Activated T-helper 1 cell treated with Interleukin-2 at 50 U/mL for 16 hours (primary cell): ENCODE data around the gene SPR.

Experiments used
- DNase-seq: peaks from one replicate; pipeline ENCODE4 v3.0.0-alpha.2; 2020; ENCODE audit warnings: low read depth

SPR gene

DNA sequence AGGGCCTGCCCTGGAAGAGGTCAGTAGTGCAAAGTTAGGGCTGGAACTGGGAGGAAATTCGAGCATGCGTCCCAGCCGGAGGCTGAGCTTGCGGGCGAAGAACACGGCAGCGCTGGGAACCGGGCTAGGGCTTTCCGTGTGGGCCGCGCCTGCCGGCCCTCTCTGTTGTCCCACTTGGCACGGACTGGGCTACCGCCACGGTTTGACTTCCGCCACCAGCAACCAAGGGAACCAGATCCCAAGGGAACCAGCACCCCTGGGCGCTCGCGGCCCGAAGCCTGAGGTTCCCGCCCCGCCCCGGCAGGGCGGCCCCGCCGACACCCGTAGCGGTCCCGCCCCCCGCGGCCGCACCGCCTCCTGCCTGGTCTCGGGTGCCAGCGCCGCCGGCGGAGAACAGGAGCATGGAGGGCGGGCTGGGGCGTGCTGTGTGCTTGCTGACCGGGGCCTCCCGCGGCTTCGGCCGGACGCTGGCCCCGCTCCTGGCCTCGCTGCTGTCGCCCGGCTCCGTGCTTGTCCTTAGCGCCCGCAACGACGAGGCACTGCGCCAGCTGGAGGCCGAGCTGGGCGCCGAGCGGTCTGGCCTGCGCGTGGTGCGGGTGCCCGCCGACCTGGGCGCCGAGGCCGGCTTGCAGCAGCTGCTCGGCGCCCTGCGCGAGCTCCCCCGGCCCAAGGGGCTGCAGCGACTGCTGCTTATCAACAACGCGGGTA lies at the start of gene SPR:
Gene SPR (plus strand): TSS at position 377 of the 708 bp plus-strand sequence. CDS start 25 bp downstream, at position 402.
- peak; percentile 31 for DNase-seq

DNA sequence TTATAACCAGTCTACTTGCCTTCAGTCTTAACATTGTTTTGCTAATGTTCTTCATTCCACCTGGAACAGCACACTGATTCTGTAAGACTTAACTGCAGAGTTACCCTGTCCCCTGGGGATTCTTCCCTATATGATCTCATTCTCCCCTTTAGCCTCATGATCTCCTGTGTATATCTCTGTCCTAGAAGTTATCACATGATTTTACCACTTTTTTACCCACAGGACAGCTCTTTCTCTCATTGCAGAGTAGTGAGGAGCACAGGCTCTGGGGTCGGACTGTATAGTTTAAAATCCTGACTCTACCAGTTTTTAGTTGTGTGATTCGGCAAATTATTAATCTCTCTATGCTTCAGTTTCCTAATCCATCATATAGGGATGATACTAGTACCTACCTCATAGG lies 47.1 kb upstream of the SPR start:
- no peak for DNase-seq

DNA sequence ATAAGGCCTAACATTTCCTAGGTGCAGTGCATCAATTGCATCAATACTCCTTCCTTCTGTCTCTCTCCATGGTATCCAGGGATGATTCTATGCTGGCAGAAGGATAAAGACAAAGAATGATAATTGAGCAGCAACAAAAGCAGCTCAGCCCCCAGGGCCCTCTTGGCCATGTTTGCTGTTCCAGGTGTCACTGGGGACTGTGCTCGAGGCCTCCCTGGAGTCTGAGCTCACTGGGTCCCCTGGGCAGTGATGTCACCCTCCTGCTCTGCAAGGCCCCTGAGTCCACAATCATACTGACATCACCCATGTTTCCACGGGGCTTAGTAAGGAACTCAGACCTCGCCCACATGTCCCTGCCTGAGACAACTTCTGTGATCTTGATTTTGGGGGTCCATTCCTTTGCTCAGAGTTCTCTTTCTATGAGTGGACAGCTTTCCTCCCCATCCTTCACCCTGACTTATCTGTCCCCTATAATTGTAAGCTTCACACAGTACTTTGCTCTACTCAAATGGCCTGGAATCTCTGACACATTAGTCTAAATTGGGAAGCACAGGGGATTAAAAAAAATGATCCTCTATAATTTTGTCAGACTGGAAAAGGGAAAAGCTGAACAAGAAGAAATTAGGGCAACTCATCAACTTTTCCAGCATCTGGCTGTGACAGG lies 45.6 kb upstream of the SPR start:
- no peak for DNase-seq

DNA sequence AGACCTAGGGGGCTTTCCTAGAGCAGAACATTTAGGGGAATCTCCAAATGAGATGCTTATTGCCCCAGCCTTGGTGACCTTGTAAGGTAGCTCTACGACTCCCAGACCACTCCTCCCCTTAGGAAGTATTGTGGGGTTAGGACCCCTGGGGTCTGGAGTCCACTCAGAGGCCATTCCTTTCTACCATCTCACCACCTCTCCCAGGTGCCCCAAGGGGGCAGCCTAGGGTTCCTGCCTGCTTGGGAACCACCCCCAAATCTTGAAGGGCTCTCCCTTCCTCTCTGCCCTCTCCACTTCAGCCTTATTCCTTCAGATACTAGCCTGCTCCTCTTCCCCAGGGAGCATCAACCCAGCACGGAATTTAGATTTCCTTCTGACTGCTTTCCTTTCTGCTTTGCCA lies 43.9 kb upstream of the SPR start:
- no peak for DNase-seq

DNA sequence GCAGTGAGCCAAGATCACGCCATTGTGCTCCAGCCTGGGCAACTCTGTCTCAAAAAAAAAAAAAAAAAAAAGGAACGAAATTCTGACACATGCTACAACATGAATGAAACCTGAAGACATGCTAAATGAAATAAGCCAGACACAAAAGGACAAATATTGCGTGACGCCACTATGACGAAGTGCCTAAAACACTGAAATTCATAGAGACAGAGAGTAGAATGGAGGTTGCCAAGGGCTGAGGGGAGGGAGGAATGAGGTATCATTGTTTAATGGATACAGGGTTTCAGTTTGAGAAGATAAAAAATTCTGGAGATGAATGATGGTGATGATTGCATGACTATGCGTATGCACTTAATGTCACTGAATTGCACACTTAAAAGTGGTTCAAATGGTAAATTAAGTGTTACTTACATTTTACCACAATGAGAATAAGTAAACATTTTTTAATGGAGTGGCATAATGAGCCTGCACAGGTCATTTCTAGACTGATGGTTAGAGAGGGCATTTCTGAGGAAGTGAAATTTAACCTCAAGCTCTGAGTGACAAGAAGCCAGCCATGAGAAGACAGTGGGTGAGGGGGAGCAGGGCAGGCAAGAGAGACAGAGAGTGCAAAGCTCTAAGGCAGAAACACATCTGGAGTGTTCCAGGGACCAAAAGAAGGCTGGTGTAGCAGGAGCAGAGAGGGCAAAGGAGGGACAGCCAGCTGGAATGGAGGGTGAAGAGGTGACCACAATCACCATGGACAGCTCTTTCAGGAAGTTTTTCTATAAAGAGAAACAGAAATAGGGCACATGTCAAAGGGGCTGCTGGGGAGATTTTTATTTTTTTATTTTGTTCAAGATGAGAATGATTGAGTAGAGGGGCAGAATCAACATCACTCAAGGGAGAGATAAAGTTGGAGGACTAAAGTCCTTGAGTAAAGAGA lies 40.8 kb upstream of the SPR start:
- no peak for DNase-seq

DNA sequence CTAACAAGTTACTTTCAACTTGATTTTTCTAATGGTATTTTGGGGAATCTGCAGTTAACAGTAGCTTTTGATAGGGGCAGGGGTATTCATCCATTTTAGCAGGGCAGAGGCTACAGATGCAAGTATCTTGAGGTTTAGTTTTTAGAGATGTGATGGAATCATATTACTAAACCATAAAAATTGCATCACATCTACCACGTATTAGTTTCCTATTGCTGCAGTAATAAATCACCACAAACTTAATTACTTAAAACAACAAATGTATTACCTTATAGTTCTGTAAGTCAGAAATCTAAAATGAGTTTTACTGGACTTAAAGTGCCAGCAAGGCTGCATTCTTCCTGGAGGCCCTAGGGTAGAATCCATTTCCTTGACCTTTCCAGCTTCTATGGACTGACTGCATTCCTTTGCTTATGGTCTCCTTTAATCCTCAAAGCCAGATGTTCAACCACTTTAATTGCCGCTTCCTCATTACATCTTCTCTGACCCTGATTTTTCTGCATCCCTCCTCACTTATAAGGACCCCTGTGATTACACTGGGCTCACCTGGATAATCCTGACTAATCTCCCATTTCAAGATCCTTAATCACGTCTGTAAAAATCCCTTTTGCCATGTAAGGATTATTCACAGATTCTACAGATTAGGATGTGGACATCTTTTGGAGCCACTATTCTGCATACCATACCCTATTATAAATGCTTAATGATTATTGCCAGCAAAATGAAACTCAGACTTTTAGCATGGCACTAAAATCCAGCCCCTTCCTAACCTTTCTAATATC lies 39.5 kb upstream of the SPR start:
- DNase-seq, result no peak

DNA sequence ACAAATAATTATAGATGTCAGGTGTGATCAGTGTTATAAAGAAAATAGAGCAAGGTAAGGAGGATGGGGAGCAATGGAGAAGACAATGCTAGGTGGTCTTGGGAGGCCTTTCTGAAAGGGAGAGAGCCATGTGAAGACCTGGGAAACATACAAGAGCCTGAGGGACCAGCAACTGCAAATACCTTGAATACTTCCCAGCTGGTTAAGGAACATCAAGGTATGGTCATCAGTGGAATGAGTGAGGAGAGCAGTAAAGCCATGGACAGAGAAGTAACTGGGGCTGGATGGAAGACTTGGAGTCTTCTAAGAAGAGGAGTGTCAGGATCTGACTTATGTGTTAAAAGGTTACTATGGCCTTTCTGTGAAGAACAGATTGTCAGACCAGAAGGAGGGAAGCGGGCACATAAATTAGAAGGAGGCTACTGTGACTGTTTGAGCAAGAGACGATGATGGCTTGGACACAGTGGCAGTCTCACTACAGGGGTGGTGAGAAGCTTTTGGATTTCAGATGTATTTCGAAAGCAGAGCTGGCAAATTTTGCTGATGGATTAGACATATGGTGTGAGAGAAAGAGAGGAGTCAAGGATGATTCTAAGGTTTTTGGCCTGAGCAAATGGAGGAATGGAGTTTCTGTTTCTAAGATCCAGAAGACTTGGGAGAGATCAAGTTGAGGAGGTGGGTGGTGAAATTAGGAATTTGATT lies 38.6 kb upstream of the SPR start:
- DNase-seq, result no peak

DNA sequence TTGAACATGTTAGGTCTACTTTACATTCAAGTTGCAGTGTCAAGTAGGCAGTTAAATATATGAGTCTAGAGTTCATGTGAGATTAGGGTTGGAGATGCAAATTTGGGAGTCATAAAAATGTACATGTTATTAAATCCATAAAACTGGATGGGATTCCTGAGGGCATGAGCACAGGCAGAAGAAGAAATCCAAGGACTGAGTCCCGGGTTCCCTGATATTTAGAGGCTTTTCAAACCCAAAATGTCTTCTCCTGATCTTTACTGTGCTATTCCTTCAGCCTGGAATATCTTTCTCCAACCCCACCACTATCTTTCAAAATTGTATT lies 38.1 kb upstream of the SPR start:
- DNase-seq, result no peak

DNA sequence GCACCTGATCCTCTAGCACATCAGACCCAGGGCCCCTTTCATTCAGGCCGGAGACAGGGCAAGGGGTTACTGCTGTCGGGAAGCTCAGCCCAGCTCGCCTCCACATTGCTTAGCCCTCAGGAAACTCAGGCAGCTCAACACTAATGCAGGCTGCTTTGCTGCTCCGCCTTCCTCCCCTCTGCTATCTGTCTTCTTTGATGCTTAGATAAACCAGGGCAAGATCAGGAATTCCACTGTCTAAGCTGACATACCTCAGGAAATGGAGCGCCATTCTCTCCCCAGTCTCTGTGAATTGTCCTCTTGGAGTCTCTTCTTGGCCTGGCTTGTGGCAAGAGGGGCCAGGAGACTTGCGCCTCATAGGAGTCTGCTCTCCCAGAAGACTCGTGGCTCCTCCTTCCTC lies 35.9 kb upstream of the SPR start:
- no peak for DNase-seq

DNA sequence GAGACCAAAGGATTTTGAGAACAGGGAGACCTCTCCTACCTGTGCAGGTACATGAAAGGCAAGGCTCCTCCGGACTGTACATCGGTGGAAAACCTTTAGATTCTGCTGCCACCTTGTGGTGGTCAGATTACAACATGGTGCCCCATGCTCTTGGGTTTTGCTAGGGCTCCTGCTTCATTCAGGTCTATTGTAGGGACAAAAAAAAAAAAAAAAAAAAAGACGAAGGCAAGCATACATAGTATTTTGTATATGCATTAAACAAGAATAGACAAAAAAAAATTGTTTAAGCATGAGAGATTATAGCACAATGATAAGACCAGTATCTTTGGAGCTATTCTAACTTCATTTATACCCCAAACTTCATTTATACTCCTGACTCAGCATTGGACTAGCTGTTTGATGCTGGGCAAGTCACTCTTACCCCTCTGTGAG lies 27.4 kb upstream of the SPR start:
- peak; percentile 33 for DNase-seq

DNA sequence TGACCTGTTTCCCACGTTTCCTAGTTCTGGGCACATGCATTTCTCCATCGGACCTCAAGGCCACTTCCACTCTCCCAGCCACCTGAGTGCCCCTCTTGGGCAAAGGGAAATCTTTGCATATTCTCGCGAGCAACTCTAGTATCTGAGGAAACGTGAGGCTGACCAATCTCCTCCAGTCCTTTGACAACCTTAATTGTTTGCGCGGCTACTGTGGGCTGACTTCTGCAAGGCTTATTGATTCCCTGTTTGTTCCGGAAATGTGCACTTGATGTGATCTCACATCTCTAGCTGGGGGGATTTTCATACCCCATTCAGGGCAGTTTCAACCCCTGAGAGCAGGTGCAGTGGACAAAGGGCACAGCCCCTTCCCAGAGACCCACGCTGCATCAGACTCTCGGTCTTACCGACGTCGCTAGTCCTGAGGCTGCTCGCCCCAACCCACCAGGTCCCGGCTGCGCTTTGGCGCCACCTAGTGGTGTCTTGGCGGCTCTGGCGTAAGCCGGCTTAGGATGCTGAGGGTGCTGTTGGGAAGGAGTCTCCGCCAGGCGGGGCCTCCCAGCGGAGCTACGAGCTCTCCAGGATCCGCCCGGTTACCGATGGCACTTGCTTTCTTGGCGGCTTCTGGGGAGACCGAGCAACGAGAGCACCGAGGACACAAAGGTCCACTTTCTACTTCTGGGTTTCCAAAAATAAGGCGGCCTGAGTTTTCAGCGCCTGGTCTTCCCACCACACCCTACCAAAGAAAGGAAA lies 24.8 kb upstream of the SPR start:
- peak; percentile 77 for DNase-seq

DNA sequence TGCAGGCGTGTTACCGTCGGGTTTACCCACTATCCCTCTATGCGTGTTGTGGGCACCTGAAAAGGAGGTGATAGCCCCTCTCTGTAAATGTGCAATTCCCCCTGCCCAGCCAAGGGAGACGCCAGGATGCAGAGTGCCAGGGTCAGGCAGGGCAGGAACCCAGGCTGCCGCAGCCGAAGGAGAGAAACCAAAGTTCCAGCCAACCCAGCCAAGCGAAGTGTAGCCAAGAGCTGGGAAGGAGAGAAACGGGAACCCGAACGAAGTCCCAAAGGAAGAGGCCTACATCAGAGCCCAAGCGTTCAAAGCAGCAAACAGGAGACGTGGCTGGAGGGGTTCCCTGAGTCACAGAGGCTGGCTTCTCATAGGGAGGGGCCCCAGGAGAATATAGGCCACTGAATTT lies 24.2 kb upstream of the SPR start:
- DNase-seq, result no peak

DNA sequence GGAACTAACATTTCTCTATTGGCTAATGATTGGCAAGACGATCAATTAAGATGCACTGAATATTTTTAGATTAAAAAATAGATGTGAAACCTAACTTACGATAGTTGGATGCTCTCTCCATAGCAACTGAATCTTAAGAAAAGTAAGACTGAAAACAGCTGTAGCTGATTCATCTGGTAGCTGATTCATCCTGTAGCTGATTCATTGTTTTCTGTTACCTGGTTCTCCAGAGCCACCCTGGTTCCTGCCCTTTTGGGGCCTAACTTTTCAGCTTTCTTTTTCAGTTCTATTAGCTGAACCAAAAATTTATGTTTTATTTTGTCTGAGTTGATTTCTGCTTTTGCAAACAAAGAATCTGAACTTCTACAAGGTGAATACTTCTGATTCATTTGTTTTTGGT lies 22.7 kb upstream of the SPR start:
- DNase-seq, result no peak

DNA sequence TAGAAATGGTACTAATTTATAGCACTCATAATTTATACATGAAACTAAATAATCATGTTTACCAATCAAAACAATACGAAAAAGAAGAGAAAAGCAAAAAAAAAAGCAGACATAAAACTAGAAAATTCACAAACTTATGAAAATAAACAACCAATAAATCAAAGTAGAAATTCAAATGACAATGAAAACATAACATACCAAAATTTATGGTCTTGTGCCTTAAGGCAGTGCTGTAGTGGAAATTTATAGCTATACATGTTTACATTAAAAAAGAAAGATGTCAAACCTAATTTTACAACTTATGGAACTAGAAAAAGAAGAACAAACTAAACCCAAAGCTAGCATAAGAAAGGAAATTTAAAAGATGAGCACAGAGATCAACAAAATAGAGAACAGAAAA lies 16.1 kb upstream of the SPR start:
- no peak for DNase-seq

DNA sequence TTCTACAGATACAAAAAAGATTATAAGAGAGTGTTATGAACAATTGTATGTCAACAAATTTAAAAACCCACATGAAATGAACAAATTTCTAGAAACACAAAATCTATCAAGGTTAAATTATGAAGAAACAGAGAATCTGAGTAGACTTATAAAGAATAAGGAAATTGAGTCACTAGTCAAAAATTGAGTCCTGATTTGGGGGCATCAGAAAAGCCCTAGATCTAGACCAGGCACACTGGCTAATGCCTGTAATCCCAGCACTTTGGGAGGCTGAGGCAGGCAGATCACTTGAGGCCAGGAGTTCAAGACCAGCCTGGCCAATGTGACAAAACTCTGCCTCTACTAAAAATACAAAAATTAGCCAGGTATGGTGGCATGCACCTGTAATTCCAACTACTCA lies 15.3 kb upstream of the SPR start:
- no peak for DNase-seq

DNA sequence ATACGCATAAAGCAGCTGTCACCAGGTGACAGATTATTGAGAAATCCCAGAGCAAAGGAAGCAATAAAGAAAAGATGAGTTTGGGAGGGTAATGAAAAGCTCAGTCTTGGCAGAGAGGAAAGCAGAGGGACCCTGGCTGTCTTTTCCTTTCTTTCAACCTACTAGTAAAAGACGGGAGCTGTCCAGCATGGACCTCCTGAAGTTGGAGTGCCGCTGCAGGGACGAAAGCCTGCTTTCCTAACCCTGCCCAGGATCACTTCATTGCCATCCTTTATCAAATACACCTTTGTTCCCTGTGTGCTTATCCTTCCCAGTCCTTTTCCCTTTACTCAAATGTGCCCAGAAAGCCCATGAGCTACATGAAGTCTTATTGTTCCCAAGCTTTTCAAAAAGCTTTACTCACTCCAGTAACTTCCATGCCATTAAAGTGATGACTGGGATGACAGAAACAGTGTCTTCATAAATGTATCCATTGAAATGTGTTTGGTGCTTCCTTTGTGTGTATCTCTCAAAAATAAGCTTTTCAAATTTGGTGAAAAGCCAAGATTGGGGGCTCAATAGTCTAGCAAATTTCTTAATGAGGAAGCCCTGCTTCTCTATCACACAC lies 3.7 kb upstream of the SPR start:
- DNase-seq, result no peak

DNA sequence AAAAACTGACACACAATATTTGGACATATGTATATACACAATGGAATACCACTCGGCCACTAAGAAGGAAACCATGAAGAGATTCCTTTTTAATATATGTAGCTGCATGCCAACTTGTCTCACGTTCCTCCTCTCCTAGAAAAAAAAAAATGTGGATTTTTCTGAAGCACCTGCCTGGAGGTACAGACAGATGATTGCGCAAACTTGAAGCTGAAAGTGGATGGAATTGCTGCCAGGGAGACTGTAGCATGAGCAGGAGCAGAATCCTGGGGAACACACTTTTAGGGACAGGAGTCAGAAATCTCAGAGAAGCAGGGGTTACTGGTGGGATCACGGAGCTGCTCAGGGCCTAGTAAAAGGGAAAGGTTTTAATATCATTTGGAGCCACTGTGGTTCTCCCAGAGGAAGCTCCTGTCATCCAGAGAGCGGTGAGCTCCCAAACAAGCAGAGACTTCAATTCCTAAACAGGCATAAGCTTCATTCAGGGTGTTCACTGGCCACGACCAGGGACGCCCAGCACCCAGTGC lies 640 bp upstream of the SPR start:
- no peak for DNase-seq

DNA sequence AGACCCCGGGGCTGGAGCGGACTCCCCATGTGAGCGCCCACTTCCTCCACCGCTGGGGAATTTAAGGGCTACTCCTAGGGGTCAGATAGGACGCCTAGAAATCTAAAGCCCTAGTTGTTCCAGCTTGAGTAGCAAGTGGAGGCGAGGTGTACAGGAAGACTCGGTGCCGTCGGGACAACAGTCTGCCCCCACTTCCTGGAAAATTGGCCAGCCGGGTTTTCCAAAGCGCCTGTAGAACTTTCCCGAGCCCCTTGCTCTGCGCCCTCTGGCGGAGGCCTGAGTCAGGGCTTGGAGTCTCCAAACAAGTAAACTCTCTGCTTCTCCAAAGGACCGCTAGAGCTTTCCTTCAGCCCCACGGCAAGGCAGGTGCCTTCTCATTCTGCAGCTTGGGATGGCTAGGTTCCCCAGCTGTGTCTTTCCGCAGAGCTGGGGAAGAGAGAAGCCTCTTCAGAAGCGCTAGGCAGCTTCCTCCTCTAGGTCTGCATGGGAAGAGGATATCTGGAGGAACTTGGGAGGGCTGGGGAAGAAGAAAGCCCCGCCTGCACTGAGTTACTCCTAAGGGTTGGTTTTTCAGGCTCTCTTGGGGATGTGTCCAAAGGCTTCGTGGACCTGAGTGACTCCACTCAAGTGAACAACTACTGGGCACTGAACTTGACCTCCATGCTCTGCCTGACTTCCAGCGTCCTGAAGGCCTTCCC lies 681 bp downstream of the SPR start:
- DNase-seq, result peak; percentile 17

DNA sequence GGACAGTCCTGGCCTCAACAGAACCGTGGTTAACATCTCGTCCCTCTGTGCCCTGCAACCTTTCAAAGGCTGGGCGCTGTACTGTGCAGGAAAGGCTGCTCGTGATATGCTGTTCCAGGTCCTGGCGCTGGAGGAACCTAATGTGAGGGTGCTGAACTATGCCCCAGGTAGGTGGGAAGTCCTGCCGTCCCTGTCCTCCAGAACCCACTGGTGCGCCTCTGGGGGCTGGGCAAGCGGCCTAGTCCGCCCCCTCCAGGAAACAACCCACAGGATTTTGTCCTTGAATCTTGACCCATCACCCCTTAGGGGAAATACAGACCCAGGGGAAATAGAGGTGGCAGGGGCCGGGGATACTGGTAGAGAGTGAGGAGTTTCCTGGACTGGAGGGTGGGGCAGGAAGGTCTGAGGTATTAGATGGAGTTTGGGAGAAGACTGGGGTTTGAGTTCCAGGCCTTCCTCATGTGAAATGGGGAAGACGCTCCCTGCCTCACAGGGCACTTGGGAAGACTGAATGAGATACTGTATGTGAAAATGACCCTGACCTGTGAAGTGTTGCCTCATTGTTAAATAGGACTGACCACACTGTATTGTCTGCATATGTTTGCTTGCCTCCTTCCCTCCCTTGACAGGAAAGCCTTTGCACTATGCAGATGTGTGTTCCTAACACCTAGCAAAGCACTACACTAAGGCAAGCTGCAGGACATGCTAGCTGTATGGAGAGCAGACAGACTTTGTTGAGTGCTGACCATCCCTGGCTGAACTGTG lies 1.4 kb downstream of the SPR start:
- no peak for DNase-seq
